ENCODE results near the gene RETSAT.

- TF ChIP-seq, protein P1, sequence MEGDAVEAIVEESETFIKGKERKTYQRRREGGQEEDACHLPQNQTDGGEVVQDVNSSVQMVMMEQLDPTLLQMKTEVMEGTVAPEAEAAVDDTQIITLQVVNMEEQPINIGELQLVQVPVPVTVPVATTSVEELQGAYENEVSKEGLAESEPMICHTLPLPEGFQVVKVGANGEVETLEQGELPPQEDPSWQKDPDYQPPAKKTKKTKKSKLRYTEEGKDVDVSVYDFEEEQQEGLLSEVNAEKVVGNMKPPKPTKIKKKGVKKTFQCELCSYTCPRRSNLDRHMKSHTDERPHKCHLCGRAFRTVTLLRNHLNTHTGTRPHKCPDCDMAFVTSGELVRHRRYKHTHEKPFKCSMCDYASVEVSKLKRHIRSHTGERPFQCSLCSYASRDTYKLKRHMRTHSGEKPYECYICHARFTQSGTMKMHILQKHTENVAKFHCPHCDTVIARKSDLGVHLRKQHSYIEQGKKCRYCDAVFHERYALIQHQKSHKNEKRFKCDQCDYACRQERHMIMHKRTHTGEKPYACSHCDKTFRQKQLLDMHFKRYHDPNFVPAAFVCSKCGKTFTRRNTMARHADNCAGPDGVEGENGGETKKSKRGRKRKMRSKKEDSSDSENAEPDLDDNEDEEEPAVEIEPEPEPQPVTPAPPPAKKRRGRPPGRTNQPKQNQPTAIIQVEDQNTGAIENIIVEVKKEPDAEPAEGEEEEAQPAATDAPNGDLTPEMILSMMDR (IDR thresholded peaks at IDR 0.05; ENCODE audit: insufficient read depth, low read length): no peak
- TF ChIP-seq POLR2AphosphoS5 (IDR thresholded peaks at IDR 0.05; ENCODE audit: low read depth) (no peak), GABPA (IDR thresholded peaks at IDR 0.05; ENCODE audit: low read depth) (no peak)
Observed at GRCh38 chr2:85385746-85386145, 31.4 kb upstream of the RETSAT start.

Data from HL-60 (cell line).